HepG2 (cell line): Measurements from ENCODE around the gene CUL7. TPM values are rescaled to one million over a fixed set of nuclear protein-coding genes. Genes with fewer than 3 reads are reported as not detected.

Experiments used
- ATAC-seq: fragments of 200-7000 bp; cut with Tn5 transposase; 3 replicates; pipeline ENCODE4 v1.9.1; 2020; ENCODE audit warnings: mild to moderate bottlenecking, moderate library complexity
- BruUV-seq: library from RNA; stranded (reverse); fragments of 400-500 nt; replicated peaks from 2 replicates; lab custom pipeline; 2021; lab: Mats Ljungman, UMichigan
- CTCF ChIA-PET: fragments of 300-600 bp; formaldehyde crosslinking; extraction: SDS; loops from one replicate; lab custom pipeline; 2021; ENCODE audit warnings: low total read pairs, inconsistent platforms, low intra/inter-chr PET ratio; lab: Yijun Ruan, JAX
- POLR2A ChIA-PET: fragments of 350-600 bp; sonication (Branson Sonifier 250); formaldehyde crosslinking; loops from one replicate; lab custom pipeline; 2020; ENCODE audit warnings: antibody characterized with exemption, inconsistent platforms; lab: Yijun Ruan, JAX
- DNase-seq: peaks from one replicate; pipeline ENCODE4 v3.0.0-alpha.2; 2015; ENCODE audit warnings: low spot score
- FAIRE-seq: peaks from 3 replicates; lab custom pipeline; 2011; peaks lifted over from hg19 to GRCh38; lab: Jason Lieb, UNC
- H2AFZ ChIP-seq: one replicate; pipeline ENCODE4 v1.6.1; 2011; ENCODE audit warnings: low read length, inconsistent platforms
- H3K27ac ChIP-seq: fragments of 300-600 bp; 3 replicates; pipeline ENCODE4 v1.8.0; 2011; ENCODE audit warnings: mixed run types, mild to moderate bottlenecking, mixed read lengths, low read length, inconsistent platforms; ENCODE audit not compliant: insufficient read depth; ENCODE audit errors: extremely low read length
- H3K27me3 ChIP-seq, 2 experiments: fragments of 200-600 bp in 1 of 2; 2 replicates in 1 of 2; 3 replicates in 1 of 2; pipeline versions ENCODE4 v1.6.0 to v1.8.0; 2011; ENCODE audit warnings: low read length in 2 of 2, mild to moderate bottlenecking in 2 of 2, moderate library complexity in 2 of 2, inconsistent platforms in 1 of 2; ENCODE audit not compliant: insufficient read depth in 2 of 2, control insufficient read depth in 1 of 2
- H3K36me3 ChIP-seq, 2 experiments: fragments of 200-600 bp in 1 of 2; replicated peaks in 1 of 2; 2 replicates in 1 of 2; 3 replicates in 1 of 2; pipeline versions ENCODE4 v1.5.1 to v1.8.0; 2011; ENCODE audit warnings: low read length in 2 of 2, inconsistent platforms in 1 of 2; ENCODE audit not compliant: insufficient read depth in 2 of 2, control insufficient read depth in 1 of 2
- H3K4me1 ChIP-seq: 2 replicates; pipeline ENCODE4 v1.5.1; 2012; ENCODE audit warnings: low read length, inconsistent platforms; ENCODE audit not compliant: insufficient read depth
- H3K4me2 ChIP-seq: 2 replicates; pipeline ENCODE4 v1.6.0; 2011; ENCODE audit warnings: low read depth, low read length, inconsistent platforms
- H3K4me3 ChIP-seq, 3 experiments: fragments of 200-600 bp in 1 of 3; sonication (generic), shearing (Covaris generic) in 1 of 3; replicated peaks in 1 of 3; 2 replicates each; pipeline ENCODE4 v1.5.1; 2011 to 2016; ENCODE audit warnings: low read length in 3 of 3, inconsistent platforms in 2 of 3, low read depth in 2 of 3, mild to moderate bottlenecking in 2 of 3, control low read depth in 1 of 3, mixed read lengths in 1 of 3; ENCODE audit not compliant: insufficient read depth in 1 of 3
- H3K79me2 ChIP-seq: one replicate; pipeline ENCODE4 v1.6.1; 2011; ENCODE audit warnings: low read length, inconsistent platforms; ENCODE audit not compliant: insufficient read depth
- H3K9ac ChIP-seq: 2 replicates; pipeline ENCODE4 v1.6.0; 2011; ENCODE audit warnings: mild to moderate bottlenecking, low read depth, low read length, inconsistent platforms; ENCODE audit not compliant: insufficient read depth
- H3K9me3 ChIP-seq: 2 replicates; pipeline ENCODE4 v1.5.1; 2012; ENCODE audit warnings: mild to moderate bottlenecking, low read length
- H4K20me1 ChIP-seq: 2 replicates; pipeline ENCODE4 v1.6.0; 2011; ENCODE audit warnings: inconsistent platforms, mild to moderate bottlenecking, low read length, moderate library complexity; ENCODE audit not compliant: insufficient read depth
- CBFB ChIP-seq: sonication (generic); formaldehyde crosslinking; IDR thresholded peaks from 2 replicates; pipeline ENCODE4 v1.4.0; 2020; ENCODE audit warnings: missing genetic modification reagents
- CENPT ChIP-seq: sonication (generic); formaldehyde crosslinking; IDR thresholded peaks from 2 replicates; pipeline ENCODE4 v1.8.0; 2022; ENCODE audit warnings: low read depth, mild to moderate bottlenecking, moderate library complexity, missing genetic modification reagents
- EHMT2 ChIP-seq: fragments of 200-600 bp; sonication (generic); IDR thresholded peaks from 2 replicates; pipeline ENCODE4 v1.7.0; 2017; ENCODE audit warnings: antibody characterized with exemption, low read depth, low read length, borderline replicate concordance
- FIP1L1 ChIP-seq: fragments of 200-400 bp; formaldehyde crosslinking; IDR thresholded peaks from 2 replicates; pipeline ENCODE4 v1.6.1; 2018; ENCODE audit warnings: low read depth, mild to moderate bottlenecking, low read length, moderate library complexity, borderline replicate concordance; ENCODE audit not compliant: insufficient read depth
- NR1H2 ChIP-seq: sonication (generic); formaldehyde crosslinking; IDR thresholded peaks from 2 replicates; pipeline ENCODE4 v1.8.1; 2022; ENCODE audit warnings: low read depth, missing genetic modification reagents, borderline replicate concordance
- NR3C1 ChIP-seq: sonication (generic); formaldehyde crosslinking; IDR thresholded peaks from 2 replicates; pipeline ENCODE4 v1.4.0; 2020; ENCODE audit warnings: missing genetic modification reagents
- POLR2A ChIP-seq, 2 experiments: IDR thresholded peaks; 2 replicates each; pipeline ENCODE4 v1.6.1; 2011; ENCODE audit warnings: low read depth in 2 of 2, low read length in 2 of 2, mild to moderate bottlenecking in 1 of 2, moderate library complexity in 1 of 2; ENCODE audit not compliant: insufficient read depth in 1 of 2
- REPIN1 ChIP-seq: sonication (generic); formaldehyde crosslinking; IDR thresholded peaks from 2 replicates; pipeline ENCODE4 v1.8.0; 2022; ENCODE audit warnings: missing genetic modification reagents, low read depth, mild to moderate bottlenecking, borderline replicate concordance
- YEATS4 ChIP-seq: sonication (generic); formaldehyde crosslinking; IDR thresholded peaks from 2 replicates; pipeline ENCODE4 v1.4.0; 2020; ENCODE audit warnings: missing genetic modification reagents, borderline replicate concordance
- ZNF788 ChIP-seq: sonication (generic); formaldehyde crosslinking; IDR thresholded peaks from 2 replicates; pipeline ENCODE4 v1.5.0; 2020; ENCODE audit warnings: mild to moderate bottlenecking, missing genetic modification reagents, borderline replicate concordance
- ZNF816 ChIP-seq: sonication (generic); formaldehyde crosslinking; IDR thresholded peaks from 2 replicates; pipeline ENCODE4 v1.8.0; 2022; ENCODE audit warnings: missing genetic modification reagents, mild to moderate bottlenecking, borderline replicate concordance
- ZNF850 ChIP-seq: sonication (generic); formaldehyde crosslinking; conservative IDR thresholded peaks from 2 replicates; pipeline ENCODE4 v1.9.0; 2021; ENCODE audit warnings: mild to moderate bottlenecking, missing genetic modification reagents
- WGBS: methylation state at CpG from one replicate; pipeline ENCODE4 v1.1.6; 2017; ENCODE audit warnings: low lambda C conversion rate; 5-methylcytosine and 5-hydroxymethylcytosine counted together
- in situ Hi-C: cut with HindIII; loops from 2 replicates; pipeline ENCODE4 v1.10.0; 2017; ENCODE audit warnings: low pct_unique_long_range_greater_than_20kb; ENCODE audit not compliant: extremely low pct_ligation_motif_present
- intact Hi-C: fragments of 100-400 bp; cut with micrococcal nuclease; formaldehyde crosslinking; loops from one replicate; pipeline ENCODE4 v1.10.0; 2022; ENCODE audit not compliant: unreplicated experiment
- polyA plus RNA-seq, 8 experiments: library from polyadenylated mRNA; depleted of rRNA in 3 of 8; stranded (reverse) in 7 of 8; unstranded in 1 of 8; fragments of >200 nt; fragmentation: Illumina TruSeq in 4 of 8; extraction: Trizol in 4 of 8; gene quantifications; 2 replicates each; pipeline versions ENCODE4 v1.2.1 to v1.2.3, GENCODE V29; 2011 to 2016; ENCODE audit warnings: low read depth in 4 of 8, missing spikeins in 1 of 8, mixed read lengths in 1 of 8; ENCODE audit not compliant: insufficient read depth in 1 of 8
- total RNA-seq, 5 experiments: library from RNA; depleted of rRNA; stranded (reverse); fragments of >200 nt; fragmentation: Illumina TruSeq; extraction: Trizol; gene quantifications; 2 replicates each; pipeline ENCODE4 v1.2.3, GENCODE V29; 2016; ENCODE audit warnings: low read depth in 1 of 5
- TF ChIP-seq, protein P1 (sequence below): sonication (generic); formaldehyde crosslinking; IDR thresholded peaks from 2 replicates; pipeline ENCODE4 v1.4.0; 2020; ENCODE audit warnings: missing genetic modification reagents
- TF ChIP-seq, protein P2 (sequence below): sonication (generic); formaldehyde crosslinking; conservative IDR thresholded peaks from 2 replicates; pipeline ENCODE4 v1.8.0; 2022; ENCODE audit warnings: mild to moderate bottlenecking, moderate library complexity, missing genetic modification reagents
- TF ChIP-seq, protein P3 (sequence below): sonication (generic); formaldehyde crosslinking; IDR thresholded peaks from 2 replicates; pipeline ENCODE4 v1.9.0; 2022; ENCODE audit warnings: low read depth, missing genetic modification reagents
- TF ChIP-seq, protein P4 (sequence below): sonication (generic); formaldehyde crosslinking; IDR thresholded peaks from 2 replicates; pipeline ENCODE4 v1.8.1; 2023; ENCODE audit warnings: mild to moderate bottlenecking, missing genetic modification reagents

The CUL7 gene
- total and polyA plus RNA-seq, 2 of the 13 experiments (the other 11 are each of a cell fraction or from before 2014, with no cell fraction given) = 32.0 to 60.7 TPM

DNA sequence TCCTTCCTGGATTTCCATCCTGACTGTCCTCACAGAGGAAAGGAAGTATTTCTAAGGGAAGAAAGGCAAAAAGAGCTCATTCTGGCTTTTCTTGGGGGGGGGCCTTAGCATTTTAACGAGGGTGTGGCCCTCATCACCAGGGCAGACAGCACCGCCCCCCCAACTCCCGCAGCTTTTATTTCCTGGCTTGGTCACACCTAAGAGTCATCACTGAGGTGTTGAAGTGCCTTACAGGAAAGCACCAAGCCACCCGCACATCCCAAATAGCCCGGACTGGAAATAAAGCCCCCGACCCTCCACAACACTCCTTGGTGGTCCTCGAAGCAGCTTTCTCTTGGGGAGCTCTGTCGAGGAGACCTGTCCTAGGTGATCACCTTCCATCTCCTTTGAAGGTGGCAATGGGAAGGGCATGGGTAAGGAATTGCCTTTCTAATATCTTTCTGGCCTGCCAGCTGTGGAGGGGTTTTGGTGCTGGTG, 23.7 kb upstream of the CUL7 start:
- Histone ChIP-seq H2AFZ (no peak overlapping the region), H3K36me3 (peaks cover 4 to 6% of the 10 kb centered on the region in 2 experiments; a peak in 4 of 5 replicates), H3K4me3 (peak overlapping the region; percentile 99 to 100 (median 100)), H3K27ac (peak overlapping the region; percentile 84), H3K4me1 (peaks cover 54% of the 10 kb centered on the region), H4K20me1 (peaks cover 8% of the 10 kb centered on the region; the same call in 1 of the 2 replicates), H3K9me3 (no peaks in the 10 kb centered on the region), H3K27me3 (no peaks in the 10 kb centered on the region; a peak in 1 of 5 replicates), H3K9ac (peak overlapping the region; percentile 91), H3K4me2 (peak overlapping the region; percentile 94), H3K79me2 (peaks cover 54% of the 10 kb centered on the region)
- WGBS = 22% methylated on average over 5 of the region's 8 CpGs
- ChIA-PET CTCF (no interaction called here), POLR2A (interaction anchor here (1.1 to 4.2 kb wide), 12 partner anchors 11 to 558 kb away, joined by 3 to 103 read pairs (median 9); partner anchors contain the start of genes CUL7, CUL9, KLC4 and KLHDC3)
- no peak for ATAC-seq
- FAIRE-seq = no peak
- intact Hi-C loops = loop anchor here (2.0 kb wide), 1 partner anchor 19 kb away; the partner anchor contains the start of genes KLC4 and MRPL2
- DNase-seq = no peak
- BruUV-seq = no TSS peak
- in situ Hi-C loops = loop anchor here (5.0 to 10.0 kb wide), 2 partner anchors 47 to 65 kb away; no protein-coding TSS in a partner anchor
- no peak for TF ChIP-seq CBFB (CRISPR knock-in tag)
- no peak for TF ChIP-seq CENPT (CRISPR knock-in tag)
- no peak for TF ChIP-seq NR3C1 (CRISPR knock-in tag)
- no peak for TF ChIP-seq NR1H2 (CRISPR knock-in tag)
- TF ChIP-seq YEATS4 (CRISPR knock-in tag) = no peak
- TF ChIP-seq ZNF850 (CRISPR knock-in tag) = no peak
- 0 out of 2 replicates have a peak, but pooled peaks have one; percentile 1 for TF ChIP-seq REPIN1 (CRISPR knock-in tag)
- TF ChIP-seq FIP1L1 = no peak
- no peak for TF ChIP-seq EHMT2
- TF ChIP-seq, protein P1, sequence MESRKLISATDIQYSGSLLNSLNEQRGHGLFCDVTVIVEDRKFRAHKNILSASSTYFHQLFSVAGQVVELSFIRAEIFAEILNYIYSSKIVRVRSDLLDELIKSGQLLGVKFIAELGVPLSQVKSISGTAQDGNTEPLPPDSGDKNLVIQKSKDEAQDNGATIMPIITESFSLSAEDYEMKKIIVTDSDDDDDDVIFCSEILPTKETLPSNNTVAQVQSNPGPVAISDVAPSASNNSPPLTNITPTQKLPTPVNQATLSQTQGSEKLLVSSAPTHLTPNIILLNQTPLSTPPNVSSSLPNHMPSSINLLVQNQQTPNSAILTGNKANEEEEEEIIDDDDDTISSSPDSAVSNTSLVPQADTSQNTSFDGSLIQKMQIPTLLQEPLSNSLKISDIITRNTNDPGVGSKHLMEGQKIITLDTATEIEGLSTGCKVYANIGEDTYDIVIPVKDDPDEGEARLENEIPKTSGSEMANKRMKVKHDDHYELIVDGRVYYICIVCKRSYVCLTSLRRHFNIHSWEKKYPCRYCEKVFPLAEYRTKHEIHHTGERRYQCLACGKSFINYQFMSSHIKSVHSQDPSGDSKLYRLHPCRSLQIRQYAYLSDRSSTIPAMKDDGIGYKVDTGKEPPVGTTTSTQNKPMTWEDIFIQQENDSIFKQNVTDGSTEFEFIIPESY (CRISPR knock-in tag) = no peak
- no peak for TF ChIP-seq POLR2A (IDR thresholded peaks at IDR 0.05; ENCODE audit: insufficient read depth in 1 of 2, low read depth in 2 of 2, low read length in 2 of 2)
- no peak for TF ChIP-seq ZNF816 (CRISPR knock-in tag)
- TF ChIP-seq, protein P2, sequence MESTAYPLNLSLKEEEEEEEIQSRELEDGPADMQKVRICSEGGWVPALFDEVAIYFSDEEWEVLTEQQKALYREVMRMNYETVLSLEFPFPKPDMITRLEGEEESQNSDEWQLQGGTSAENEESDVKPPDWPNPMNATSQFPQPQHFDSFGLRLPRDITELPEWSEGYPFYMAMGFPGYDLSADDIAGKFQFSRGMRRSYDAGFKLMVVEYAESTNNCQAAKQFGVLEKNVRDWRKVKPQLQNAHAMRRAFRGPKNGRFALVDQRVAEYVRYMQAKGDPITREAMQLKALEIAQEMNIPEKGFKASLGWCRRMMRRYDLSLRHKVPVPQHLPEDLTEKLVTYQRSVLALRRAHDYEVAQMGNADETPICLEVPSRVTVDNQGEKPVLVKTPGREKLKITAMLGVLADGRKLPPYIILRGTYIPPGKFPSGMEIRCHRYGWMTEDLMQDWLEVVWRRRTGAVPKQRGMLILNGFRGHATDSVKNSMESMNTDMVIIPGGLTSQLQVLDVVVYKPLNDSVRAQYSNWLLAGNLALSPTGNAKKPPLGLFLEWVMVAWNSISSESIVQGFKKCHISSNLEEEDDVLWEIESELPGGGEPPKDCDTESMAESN = peak; percentile 55; the same call in 1 of the 2 replicates
- TF ChIP-seq, protein P3, sequence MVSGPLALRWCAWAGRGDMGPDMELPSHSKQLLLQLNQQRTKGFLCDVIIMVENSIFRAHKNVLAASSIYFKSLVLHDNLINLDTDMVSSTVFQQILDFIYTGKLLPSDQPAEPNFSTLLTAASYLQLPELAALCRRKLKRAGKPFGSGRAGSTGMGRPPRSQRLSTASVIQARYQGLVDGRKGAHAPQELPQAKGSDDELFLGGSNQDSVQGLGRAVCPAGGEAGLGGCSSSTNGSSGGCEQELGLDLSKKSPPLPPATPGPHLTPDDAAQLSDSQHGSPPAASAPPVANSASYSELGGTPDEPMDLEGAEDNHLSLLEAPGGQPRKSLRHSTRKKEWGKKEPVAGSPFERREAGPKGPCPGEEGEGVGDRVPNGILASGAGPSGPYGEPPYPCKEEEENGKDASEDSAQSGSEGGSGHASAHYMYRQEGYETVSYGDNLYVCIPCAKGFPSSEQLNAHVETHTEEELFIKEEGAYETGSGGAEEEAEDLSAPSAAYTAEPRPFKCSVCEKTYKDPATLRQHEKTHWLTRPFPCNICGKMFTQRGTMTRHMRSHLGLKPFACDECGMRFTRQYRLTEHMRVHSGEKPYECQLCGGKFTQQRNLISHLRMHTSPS (CRISPR knock-in tag) = no peak
- TF ChIP-seq, protein P4, sequence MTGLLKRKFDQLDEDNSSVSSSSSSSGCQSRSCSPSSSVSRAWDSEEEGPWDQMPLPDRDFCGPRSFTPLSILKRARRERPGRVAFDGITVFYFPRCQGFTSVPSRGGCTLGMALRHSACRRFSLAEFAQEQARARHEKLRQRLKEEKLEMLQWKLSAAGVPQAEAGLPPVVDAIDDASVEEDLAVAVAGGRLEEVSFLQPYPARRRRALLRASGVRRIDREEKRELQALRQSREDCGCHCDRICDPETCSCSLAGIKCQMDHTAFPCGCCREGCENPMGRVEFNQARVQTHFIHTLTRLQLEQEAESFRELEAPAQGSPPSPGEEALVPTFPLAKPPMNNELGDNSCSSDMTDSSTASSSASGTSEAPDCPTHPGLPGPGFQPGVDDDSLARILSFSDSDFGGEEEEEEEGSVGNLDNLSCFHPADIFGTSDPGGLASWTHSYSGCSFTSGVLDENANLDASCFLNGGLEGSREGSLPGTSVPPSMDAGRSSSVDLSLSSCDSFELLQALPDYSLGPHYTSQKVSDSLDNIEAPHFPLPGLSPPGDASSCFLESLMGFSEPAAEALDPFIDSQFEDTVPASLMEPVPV (CRISPR knock-in tag) = no peak
- TF ChIP-seq ZNF788 (CRISPR knock-in tag) = no peak
